GM12892 (cell line): ENCODE results near the gene ME1.

Experiments
- POLR2A ChIP-seq: IDR thresholded peaks from 2 replicates; pipeline ENCODE4 v1.6.1; 2011; ENCODE audit warnings: low read depth, low read length, control low read depth
- POLR2AphosphoS5 ChIP-seq: IDR thresholded peaks from 2 replicates; pipeline ENCODE4 v1.6.1; 2011; ENCODE audit warnings: low read depth, low read length, control low read depth
- TAF1 ChIP-seq: IDR thresholded peaks from 2 replicates; pipeline ENCODE4 v1.6.1; 2011; ENCODE audit warnings: low read depth, mild to moderate bottlenecking, control low read depth, low read length, borderline replicate concordance

- no peak for TF ChIP-seq POLR2A
- no peak for TF ChIP-seq POLR2AphosphoS5
- TF ChIP-seq TAF1 = no peak
These were observed 19.1 kb downstream of the ME1 start for GRCh38 chr6:83411731-83412130.
